Stimulated activated CD4-positive, alpha-beta T cell treated with anti-CD3 and anti-CD28 coated beads, Interleukin-4, amount 100 ng/mL, for 1 hour (primary cell): ENCODE measurements around the gene MATCAP1.
A peak's percentile ranks its signal among the peaks of the same experiment; 100 is the strongest.

Experiments used
- DNase-seq: peaks from one replicate; pipeline ENCODE4 v3.0.0-alpha.2; 2020

Gene MATCAP1

GRCh38 chr16:67190448-67191399 lies 7.0 kb upstream of the MATCAP1 start:
- DNase-seq = no peak

- no peak for DNase-seq
These were observed 6.3 kb upstream of the MATCAP1 start, which contains the start of gene EXOC3L1 for GRCh38 chr16:67190041-67190440. Gene EXOC3L1 (minus strand): TSS chr16:67190136. CDS start chr16:67189676, 460 bp downstream.

- no peak for DNase-seq
These were observed 5.0 kb upstream of the MATCAP1 start for GRCh38 chr16:67188798-67189197.

GRCh38 chr16:67188323-67188722 lies 4.6 kb upstream of the MATCAP1 start:
- no peak for DNase-seq

- DNase-seq = no peak
These were observed 3.6 kb upstream of the MATCAP1 start for GRCh38 chr16:67187175-67187890.

GRCh38 chr16:67186550-67186950 lies 2.8 kb upstream of the MATCAP1 start:
- no peak for DNase-seq

- DNase-seq = no peak
These were observed 1.9 kb upstream of the MATCAP1 start for GRCh38 chr16:67185651-67186134.

GRCh38 chr16:67184995-67185650 lies 1.4 kb upstream of the MATCAP1 start:
- DNase-seq = peak; percentile 87

- DNase-seq = no peak
These were observed 761 bp upstream of the MATCAP1 start for GRCh38 chr16:67184453-67184994.

- DNase-seq = no peak
These were observed 508 bp downstream of the MATCAP1 start for GRCh38 chr16:67183284-67183626.

GRCh38 chr16:67182288-67182687 lies 1.5 kb downstream of the MATCAP1 start:
- no peak for DNase-seq

- DNase-seq = no peak
These were observed 2.4 kb downstream of the MATCAP1 start for GRCh38 chr16:67181346-67181745.

GRCh38 chr16:67180166-67180565 lies 3.6 kb downstream of the MATCAP1 start:
- DNase-seq = no peak

- no peak for DNase-seq
These were observed 4.2 kb downstream of the MATCAP1 start for GRCh38 chr16:67179421-67180080.

GRCh38 chr16:67177743-67178699 lies 5.7 kb downstream of the MATCAP1 start:
- peak; percentile 42 for DNase-seq

GRCh38 chr16:67176662-67177061 lies 7.1 kb downstream of the MATCAP1 start:
- no peak for DNase-seq

GRCh38 chr16:67174706-67175231 lies 9.0 kb downstream of the MATCAP1 start:
- no peak for DNase-seq

GRCh38 chr16:67173808-67174705 lies 9.7 kb downstream of the MATCAP1 start:
- DNase-seq = peak; percentile 63

GRCh38 chr16:67173323-67173722 lies 10.4 kb downstream of the MATCAP1 start:
- no peak for DNase-seq
